Activated gamma-delta T cell (primary cell): Measurements from ENCODE around the gene PTGER2.

Experiments
- DNase-seq: peaks from one replicate; lab custom pipeline; 2025; lab: John Stamatoyannopoulos, UW

Gene PTGER2

DNA sequence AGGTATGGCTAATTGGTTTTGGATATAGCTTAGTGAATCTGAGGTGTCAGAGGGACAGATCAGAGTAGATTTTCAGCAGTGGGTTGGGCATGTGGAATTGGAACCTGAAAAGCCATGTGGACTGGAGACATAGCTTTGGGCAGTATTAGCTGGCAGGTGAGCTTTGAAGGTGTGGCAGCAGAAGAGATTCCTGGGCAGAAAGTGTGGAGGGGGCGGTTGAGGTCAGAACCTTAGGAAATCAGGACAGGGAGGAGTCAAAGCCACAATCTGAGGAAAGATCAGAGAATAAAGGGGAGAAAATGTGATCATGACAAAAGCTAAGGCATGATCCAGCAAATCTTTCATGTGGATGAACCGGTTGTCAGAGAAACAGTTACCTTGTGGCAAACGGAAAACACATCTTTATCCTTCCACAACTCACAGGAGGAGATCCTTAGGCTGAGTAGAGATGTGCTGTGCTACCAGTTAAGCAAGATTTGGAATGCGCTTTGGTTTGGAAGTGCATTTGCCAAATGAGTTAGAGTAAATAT, 56.4 kb downstream of the PTGER2 start:
- DNase-seq: no peak

GRCh38 chr14:52377940-52378339, 63.8 kb downstream of the PTGER2 start:
- DNase-seq: no peak
